ENCODE measurements around the gene BDH2.

Gene BDH2

DNA sequence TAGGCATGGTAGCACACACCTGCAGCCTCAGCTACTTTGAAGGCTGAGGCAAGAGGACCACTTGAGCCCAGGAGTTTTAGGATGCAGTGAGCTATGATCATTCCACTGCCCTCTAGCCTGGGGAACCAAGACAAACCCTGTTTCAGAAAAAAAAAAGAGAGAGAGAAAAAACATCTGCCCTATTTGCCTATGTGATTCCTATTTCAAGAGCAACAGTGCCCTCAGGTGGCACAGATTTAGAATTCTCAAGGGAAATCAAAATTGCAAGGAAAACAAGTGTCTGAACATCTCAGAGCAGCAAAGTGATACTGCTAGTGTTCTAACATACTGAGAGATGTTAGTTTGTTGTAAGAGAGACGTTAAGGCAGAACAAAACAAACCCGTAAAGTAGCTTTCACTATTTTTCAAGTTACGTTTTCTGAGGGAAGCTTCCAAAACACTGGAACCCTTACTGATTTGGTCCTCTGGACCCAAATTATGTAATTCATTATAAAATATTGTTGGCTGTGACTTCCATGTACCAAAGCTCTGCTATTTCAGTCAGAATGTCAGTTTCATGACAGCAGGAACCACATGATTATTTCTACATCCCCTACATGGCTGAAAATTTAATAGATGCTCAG is 7.9 kb downstream of the BDH2 start:
- TF ChIP-seq CTCF (IDR thresholded peaks at IDR 0.05; ENCODE audit: extremely low read depth, insufficient read depth, missing control alignments): peak; percentile 68
- DNase-seq (ENCODE audit: low spot score): peak; percentile 23
- in situ Hi-C loops (cut with MboI; ENCODE audit: low pct_unique_long_range_greater_than_20kb, low sequenced_read_pairs, unreplicated experiment): no loop called here

DNA sequence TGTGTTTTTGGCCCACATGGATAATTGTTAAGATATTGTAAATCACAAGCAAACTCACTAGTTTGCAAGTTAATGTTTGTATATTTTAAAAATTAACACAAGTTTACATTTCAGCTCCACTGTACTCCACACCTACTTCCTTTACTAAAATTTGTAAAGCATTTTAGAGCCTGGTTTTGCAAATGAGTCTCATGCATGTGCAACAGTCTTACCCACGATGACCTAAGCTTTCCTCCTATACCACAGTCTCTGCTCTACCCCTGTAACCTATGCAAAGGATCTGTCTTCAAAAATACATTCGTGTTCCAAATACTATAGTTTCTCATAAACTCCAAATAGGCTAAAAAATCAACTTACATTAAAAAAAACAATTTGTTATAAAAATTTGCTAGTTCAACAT is 10.2 kb downstream of the BDH2 start:
- TF ChIP-seq CTCF (IDR thresholded peaks at IDR 0.05; ENCODE audit: extremely low read depth, insufficient read depth, missing control alignments): no peak
- no peak for DNase-seq (ENCODE audit: low spot score)
- in situ Hi-C loops (cut with MboI; ENCODE audit: low pct_unique_long_range_greater_than_20kb, low sequenced_read_pairs, unreplicated experiment): loop anchor here (10.0 kb wide), 1 partner anchor 65 kb away; no protein-coding TSS in a partner anchor

- DNase-seq (ENCODE audit: low spot score): no peak
- TF ChIP-seq CTCF (IDR thresholded peaks at IDR 0.05; ENCODE audit: extremely low read depth, insufficient read depth, missing control alignments): no peak
- in situ Hi-C loops (cut with MboI; ENCODE audit: low pct_unique_long_range_greater_than_20kb, low sequenced_read_pairs, unreplicated experiment): loop anchor here (10.0 kb wide), 1 partner anchor 62 kb away; no protein-coding TSS in a partner anchor
Observed at GRCh38 chr4:103086551-103086950, 13.1 kb downstream of the BDH2 start.

GRCh38 chr4:103085555-103086196 is 14.0 kb downstream of the BDH2 start:
- DNase-seq (ENCODE audit: low spot score): no peak
- in situ Hi-C loops (cut with MboI; ENCODE audit: low pct_unique_long_range_greater_than_20kb, low sequenced_read_pairs, unreplicated experiment): loop anchor here (10.0 kb wide), 1 partner anchor 61 kb away; no protein-coding TSS in a partner anchor
- no peak for TF ChIP-seq CTCF (IDR thresholded peaks at IDR 0.05; ENCODE audit: extremely low read depth, insufficient read depth, missing control alignments)

- no peak for DNase-seq (ENCODE audit: low spot score)
- TF ChIP-seq CTCF (IDR thresholded peaks at IDR 0.05; ENCODE audit: extremely low read depth, insufficient read depth, missing control alignments): no peak
- in situ Hi-C loops (cut with MboI; ENCODE audit: low pct_unique_long_range_greater_than_20kb, low sequenced_read_pairs, unreplicated experiment): loop anchor here (10.0 kb wide), 1 partner anchor 55 kb away; no protein-coding TSS in a partner anchor
Observed at GRCh38 chr4:103079621-103080020, 20.0 kb downstream of the BDH2 start.

GRCh38 chr4:103076747-103077347 is 22.8 kb downstream of the BDH2 start, which contains the start of gene SLC9B2:
SLC9B2 (minus strand) TSS chr4:103076761; CDS start chr4:103067550, 9,211 bp downstream.
- no peak for TF ChIP-seq CTCF (IDR thresholded peaks at IDR 0.05; ENCODE audit: extremely low read depth, insufficient read depth, missing control alignments)
- in situ Hi-C loops (cut with MboI; ENCODE audit: low pct_unique_long_range_greater_than_20kb, low sequenced_read_pairs, unreplicated experiment): no loop called here
- peak; percentile 18 for DNase-seq (ENCODE audit: low spot score)

Measured in GM13977 (cell line).